Endothelial cell of umbilical vein (primary cell): ENCODE measurements around the gene SFSWAP. TPM values are rescaled to one million over a fixed set of nuclear protein-coding genes. Genes with fewer than 3 reads are reported as not detected.

ENCODE experiments used
- BruUV-seq: library from RNA; stranded (reverse); fragments of 400-500 nt; replicated peaks from 2 replicates; lab custom pipeline; 2021; lab: Mats Ljungman, UMichigan
- CTCF ChIA-PET: fragments of 300-600, 350-600 bp; sonication (Branson Sonifier 250); formaldehyde crosslinking; loops from one replicate; lab custom pipeline; 2021; ENCODE audit warnings: antibody characterized with exemption, inconsistent platforms; lab: Charles Lee
- POLR2A ChIA-PET: fragments of 300-600, 350-600 bp; sonication (Branson Sonifier 250); formaldehyde crosslinking; loops from one replicate; lab custom pipeline; 2021; ENCODE audit warnings: antibody characterized with exemption, inconsistent platforms; lab: Charles Lee
- DNase-seq: peaks from one replicate; pipeline ENCODE4 v3.0.0-alpha.2; 2011; ENCODE audit warnings: low read depth, low spot score
- FAIRE-seq: peaks from 2 replicates; lab custom pipeline; 2011; peaks lifted over from hg19 to GRCh38; lab: Jason Lieb, UNC
- H2AFZ ChIP-seq: 2 replicates; pipeline ENCODE4 v1.6.0; 2012; ENCODE audit warnings: low read depth, low read length, control low read depth, inconsistent platforms
- H3K27ac ChIP-seq: 2 replicates; pipeline ENCODE4 v1.5.1; 2011; ENCODE audit warnings: low read depth, mild to moderate bottlenecking, control low read depth, low read length, moderate library complexity; ENCODE audit not compliant: insufficient read depth
- H3K27me3 ChIP-seq, 2 experiments: 2 replicates each; pipeline versions ENCODE4 v1.6.0 to v1.6.1; 2011; ENCODE audit warnings: low read length in 2 of 2, mixed read lengths in 1 of 2; ENCODE audit not compliant: control insufficient read depth in 2 of 2, insufficient read depth in 2 of 2
- H3K36me3 ChIP-seq, 2 experiments: 2 replicates in 1 of 2; 3 replicates in 1 of 2; pipeline ENCODE4 v1.5.1; 2011; ENCODE audit warnings: low read length in 2 of 2, mild to moderate bottlenecking in 1 of 2, moderate library complexity in 1 of 2; ENCODE audit not compliant: control insufficient read depth in 2 of 2, insufficient read depth in 2 of 2; ENCODE audit errors: extremely low read depth in 1 of 2
- H3K4me1 ChIP-seq: 3 replicates; pipeline ENCODE4 v1.5.1; 2011; ENCODE audit warnings: mild to moderate bottlenecking, low read length; ENCODE audit not compliant: control insufficient read depth, insufficient read depth; ENCODE audit errors: extremely low read depth
- H3K4me2 ChIP-seq: 2 replicates; pipeline ENCODE4 v1.6.1; 2011; ENCODE audit warnings: low read length, control low read depth, mixed read lengths; ENCODE audit not compliant: insufficient read depth
- H3K4me3 ChIP-seq, 3 experiments: fragments of 200-600 bp in 1 of 3; sonication (generic), shearing (Covaris generic) in 1 of 3; replicated peaks in 1 of 3; 2 replicates each; pipeline ENCODE4 v1.5.1; 2011 to 2016; ENCODE audit warnings: control low read depth in 3 of 3, low read length in 3 of 3, mild to moderate bottlenecking in 2 of 3, inconsistent platforms in 1 of 3, low read depth in 1 of 3, moderate library complexity in 1 of 3; ENCODE audit not compliant: insufficient read depth in 1 of 3
- H3K79me2 ChIP-seq: 2 replicates; pipeline ENCODE4 v1.6.0; 2012; ENCODE audit warnings: low read length, inconsistent platforms; ENCODE audit not compliant: control insufficient read depth, insufficient read depth
- H3K9ac ChIP-seq: replicated peaks from 2 replicates; pipeline ENCODE3; 2011; ENCODE audit warnings: low read length, control low read depth; ENCODE audit not compliant: insufficient read depth; ENCODE audit errors: extremely low read depth
- H3K9me1 ChIP-seq: replicated peaks from 3 replicates; pipeline ENCODE4 v1.6.0; 2011; ENCODE audit warnings: mild to moderate bottlenecking, low read length; ENCODE audit not compliant: control insufficient read depth, insufficient read depth; ENCODE audit errors: extremely low read depth
- H3K9me3 ChIP-seq: replicated peaks from 2 replicates; pipeline ENCODE4 v1.5.1; 2012; ENCODE audit warnings: low read length, inconsistent platforms; ENCODE audit not compliant: control insufficient read depth, insufficient read depth
- H4K20me1 ChIP-seq: replicated peaks from 2 replicates; pipeline ENCODE3; 2011; ENCODE audit warnings: mild to moderate bottlenecking, low read length; ENCODE audit not compliant: control insufficient read depth, insufficient read depth; ENCODE audit errors: extremely low read depth
- EZH2 ChIP-seq: IDR thresholded peaks from 2 replicates; pipeline ENCODE4 v1.6.1; 2012; ENCODE audit warnings: borderline replicate concordance, low read depth, mild to moderate bottlenecking, moderate library complexity, low read length, inconsistent platforms; ENCODE audit not compliant: severe bottlenecking
- FOS ChIP-seq: IDR thresholded peaks from 2 replicates; pipeline ENCODE4 v1.6.1; 2011; ENCODE audit warnings: mild to moderate bottlenecking, low read length, moderate library complexity, borderline replicate concordance; ENCODE audit not compliant: insufficient read depth
- GATA2 ChIP-seq: IDR thresholded peaks from 2 replicates; pipeline ENCODE4 v1.7.0; 2011; ENCODE audit warnings: low read depth, mild to moderate bottlenecking, moderate library complexity, mixed read lengths, low read length; ENCODE audit not compliant: insufficient read length, insufficient read depth
- POLR2A ChIP-seq: IDR thresholded peaks from 2 replicates; pipeline ENCODE4 v1.6.1; 2012; ENCODE audit warnings: low read depth, mild to moderate bottlenecking, control low read depth, low read length
- dilution Hi-C: fragments of 300-500 bp; cut with MboI; formaldehyde crosslinking; loops from one replicate; pipeline ENCODE4 v1.15.0; 2019; ENCODE audit warnings: low sequenced_read_pairs; ENCODE audit not compliant: extremely low pct_ligation_motif_present
- intact Hi-C: fragments of 100-400 bp; cut with micrococcal nuclease; formaldehyde crosslinking; loops from one replicate; pipeline ENCODE4 v1.10.0; 2022
- polyA plus RNA-seq, 4 experiments: library from polyadenylated mRNA; depleted of rRNA in 3 of 4; stranded (reverse) in 3 of 4; unstranded in 1 of 4; fragments of >200 nt; gene quantifications; 2 replicates each; pipeline versions ENCODE4 v1.2.1 to v1.2.3, GENCODE V29; 2011 to 2012; ENCODE audit warnings: missing spikeins in 1 of 4
- total RNA-seq: library from RNA; stranded (reverse); gene quantifications from 2 replicates; pipeline ENCODE4 v1.2.3, GENCODE V29; 2021
- TF ChIP-seq, protein P1 (sequence below), 2 donors: IDR thresholded peaks; 1 replicate in 1 of 2; 2 replicates in 1 of 2; pipeline ENCODE4 v1.5.1; 2011; ENCODE audit warnings: low read length in 2 of 2, mild to moderate bottlenecking in 2 of 2, moderate library complexity in 2 of 2, control low read depth in 1 of 2, inconsistent platforms in 1 of 2, low read depth in 1 of 2; ENCODE audit not compliant: insufficient read depth in 1 of 2; ENCODE audit errors: extremely low read depth in 1 of 2

Gene SFSWAP
- total and polyA plus RNA-seq, 2 donors (not counting 3 experiments of a cell fraction or from before 2014, with no cell fraction given): 38.1 to 53.3 TPM

DNA sequence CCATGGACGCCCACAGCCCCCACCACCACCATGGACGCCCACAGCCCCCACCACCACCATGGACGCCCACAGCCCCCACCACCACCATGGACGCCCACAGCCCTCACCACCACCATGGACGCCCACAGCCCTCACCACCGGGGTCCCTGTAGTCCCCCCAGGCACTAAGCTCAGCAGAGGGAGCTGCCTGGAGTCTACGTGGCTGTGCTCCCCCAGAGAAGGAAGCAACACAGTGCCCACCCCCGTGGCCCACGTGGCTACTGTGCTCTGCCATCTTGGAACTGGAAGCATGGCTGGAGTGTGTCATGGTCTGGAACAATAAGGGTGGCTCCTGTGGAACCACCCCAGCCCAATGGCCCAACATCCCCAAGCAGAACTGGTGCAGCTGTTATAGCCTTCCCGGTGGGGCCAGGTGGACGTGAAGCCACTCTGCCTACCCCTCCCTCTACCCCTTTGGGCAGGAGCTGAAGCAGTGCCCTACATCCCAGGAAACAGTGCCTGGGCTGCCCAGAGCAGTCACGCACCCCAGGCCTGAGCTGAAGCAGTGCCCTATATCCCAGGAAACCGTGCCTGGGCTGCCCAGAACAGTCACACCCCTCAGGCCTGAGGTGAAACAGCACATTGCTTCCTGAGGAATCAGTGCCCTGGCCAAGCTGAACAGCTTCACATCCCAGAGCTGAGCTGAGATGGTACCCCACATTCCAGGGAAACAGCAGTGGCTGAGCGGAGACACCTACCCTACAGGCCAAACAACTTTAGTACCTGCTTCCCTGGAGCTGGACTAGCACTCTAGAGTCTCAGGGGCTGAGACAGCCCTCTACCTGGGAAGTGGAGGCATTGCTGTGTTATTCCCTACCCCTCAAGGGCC is 9.0 kb upstream of the SFSWAP start:
- no TSS peak for BruUV-seq
- Histone ChIP-seq H3K4me1 (no peaks in the 10 kb centered on the region), H3K4me3 (no peak overlapping the region), H3K27me3 (no peaks in the 10 kb centered on the region), H3K9me3 (no peaks in the 10 kb centered on the region), H3K36me3 (no peaks in the 10 kb centered on the region), H3K9ac (no peak overlapping the region), H3K79me2 (no peaks in the 10 kb centered on the region), H3K9me1 (no peaks in the 10 kb centered on the region), H2AFZ (no peak overlapping the region), H3K4me2 (no peak overlapping the region), H4K20me1 (no peaks in the 10 kb centered on the region), H3K27ac (no peak overlapping the region)
- DNase-seq (no peak), FAIRE-seq (no peak)
- no peak for TF ChIP-seq EZH2
- TF ChIP-seq, protein P1, sequence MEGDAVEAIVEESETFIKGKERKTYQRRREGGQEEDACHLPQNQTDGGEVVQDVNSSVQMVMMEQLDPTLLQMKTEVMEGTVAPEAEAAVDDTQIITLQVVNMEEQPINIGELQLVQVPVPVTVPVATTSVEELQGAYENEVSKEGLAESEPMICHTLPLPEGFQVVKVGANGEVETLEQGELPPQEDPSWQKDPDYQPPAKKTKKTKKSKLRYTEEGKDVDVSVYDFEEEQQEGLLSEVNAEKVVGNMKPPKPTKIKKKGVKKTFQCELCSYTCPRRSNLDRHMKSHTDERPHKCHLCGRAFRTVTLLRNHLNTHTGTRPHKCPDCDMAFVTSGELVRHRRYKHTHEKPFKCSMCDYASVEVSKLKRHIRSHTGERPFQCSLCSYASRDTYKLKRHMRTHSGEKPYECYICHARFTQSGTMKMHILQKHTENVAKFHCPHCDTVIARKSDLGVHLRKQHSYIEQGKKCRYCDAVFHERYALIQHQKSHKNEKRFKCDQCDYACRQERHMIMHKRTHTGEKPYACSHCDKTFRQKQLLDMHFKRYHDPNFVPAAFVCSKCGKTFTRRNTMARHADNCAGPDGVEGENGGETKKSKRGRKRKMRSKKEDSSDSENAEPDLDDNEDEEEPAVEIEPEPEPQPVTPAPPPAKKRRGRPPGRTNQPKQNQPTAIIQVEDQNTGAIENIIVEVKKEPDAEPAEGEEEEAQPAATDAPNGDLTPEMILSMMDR (IDR thresholded peaks at IDR 0.05; ENCODE audit: extremely low read depth in 1 of 2, insufficient read depth in 1 of 2, low read depth in 1 of 2, low read length in 2 of 2): no peak
- TF ChIP-seq POLR2A: no peak
- no peak for TF ChIP-seq GATA2
- TF ChIP-seq FOS: no peak
- dilution Hi-C loops (no loop called here), intact Hi-C loops (no loop called here)
- CTCF ChIA-PET: no interaction called here
- POLR2A ChIA-PET: no interaction called here
